ENCODE results near the gene PKHD1.
"Not testable (repeated sequence)": the region's sequence is repeated elsewhere in the genome, so short reads cannot be mapped to it uniquely, and the experiment has no call there.

The PKHD1 gene

GRCh38 chr6:51926125-51926524, 161.3 kb downstream of the PKHD1 start:
- DNase-seq (ENCODE audit: low read depth) = no peak

GRCh38 chr6:51922479-51922878, 164.9 kb downstream of the PKHD1 start:
- not testable (repeated sequence) for DNase-seq (ENCODE audit: low read depth)

- not testable (repeated sequence) for DNase-seq (ENCODE audit: low read depth)
Observed at GRCh38 chr6:51918347-51918746, 169.1 kb downstream of the PKHD1 start.

- no peak for DNase-seq (ENCODE audit: low read depth)
Observed at GRCh38 chr6:51915098-51915497, 172.3 kb downstream of the PKHD1 start.

GRCh38 chr6:51913265-51913664, 174.1 kb downstream of the PKHD1 start:
- no peak for DNase-seq (ENCODE audit: low read depth)

- DNase-seq (ENCODE audit: low read depth) = no peak
Observed at GRCh38 chr6:51910851-51911250, 176.6 kb downstream of the PKHD1 start.

- DNase-seq (ENCODE audit: low read depth) = no peak
Observed at GRCh38 chr6:51908243-51908642, 179.2 kb downstream of the PKHD1 start.

- no peak for DNase-seq (ENCODE audit: low read depth)
Observed at GRCh38 chr6:51901766-51902764, 185.3 kb downstream of the PKHD1 start.

GRCh38 chr6:51893366-51893765, 194.0 kb downstream of the PKHD1 start:
- DNase-seq (ENCODE audit: low read depth) = no peak

GRCh38 chr6:51892750-51893149, 194.7 kb downstream of the PKHD1 start:
- no peak for DNase-seq (ENCODE audit: low read depth)

- no peak for DNase-seq (ENCODE audit: low read depth)
Observed at GRCh38 chr6:51892339-51892738, 195.1 kb downstream of the PKHD1 start.

- no peak for DNase-seq (ENCODE audit: low read depth)
Observed at GRCh38 chr6:51891784-51892183, 195.6 kb downstream of the PKHD1 start.

GRCh38 chr6:51887859-51888258, 199.6 kb downstream of the PKHD1 start:
- no peak for DNase-seq (ENCODE audit: low read depth)

- no peak for DNase-seq (ENCODE audit: low read depth)
Observed at GRCh38 chr6:51885957-51886356, 201.5 kb downstream of the PKHD1 start.

- no peak for DNase-seq (ENCODE audit: low read depth)
Observed at GRCh38 chr6:51868591-51869355, 218.6 kb downstream of the PKHD1 start.

GRCh38 chr6:51866867-51867266, 220.5 kb downstream of the PKHD1 start:
- DNase-seq (ENCODE audit: low read depth) = no peak

- no peak for DNase-seq (ENCODE audit: low read depth)
Observed at GRCh38 chr6:51865996-51866395, 221.4 kb downstream of the PKHD1 start.

GRCh38 chr6:51865176-51865575, 222.2 kb downstream of the PKHD1 start:
- no peak for DNase-seq (ENCODE audit: low read depth)

- DNase-seq (ENCODE audit: low read depth) = no peak
Observed at GRCh38 chr6:51857134-51857533, 230.3 kb downstream of the PKHD1 start.

GRCh38 chr6:51856508-51856907, 230.9 kb downstream of the PKHD1 start:
- DNase-seq (ENCODE audit: low read depth) = no peak

- no peak for DNase-seq (ENCODE audit: low read depth)
Observed at GRCh38 chr6:51855310-51856082, 231.9 kb downstream of the PKHD1 start.

- DNase-seq (ENCODE audit: low read depth) = no peak
Observed at GRCh38 chr6:51854876-51855275, 232.5 kb downstream of the PKHD1 start.

All from stimulated activated CD8-positive, alpha-beta memory T cell treated with anti-CD3 and anti-CD28 coated beads, Interleukin-12 subunit alpha, Interleukin-12 subunit beta, amount 100 ng/mL, for 4 hours (primary cell).